GM18909 (cell line): ENCODE results near the gene LRRD1.
"Not testable (repeated sequence)": the region's sequence is repeated elsewhere in the genome, so short reads cannot be mapped to it uniquely, and the experiment has no call there.

Experiments
- ATAC-seq: cut with Tn5 transposase; IDR thresholded peaks from one replicate; pipeline ENCODE4 v1.9.1; 2021; ENCODE audit warnings: mild to moderate bottlenecking; ENCODE audit not compliant: unreplicated experiment, poor library complexity

LRRD1 gene

GRCh38 chr7:92178928-92179924 is at the start of gene LRRD1:
TSS of gene LRRD1 (minus strand) at chr7:92179142. CDS start at chr7:92165202, 13,940 bp downstream.
- peak; percentile 100 for ATAC-seq

- ATAC-seq: no peak
These were observed 49.8 kb upstream of the LRRD1 start for GRCh38 chr7:92228742-92229141.

GRCh38 chr7:92228100-92228499 is 49.2 kb upstream of the LRRD1 start:
- ATAC-seq: no peak

DNA sequence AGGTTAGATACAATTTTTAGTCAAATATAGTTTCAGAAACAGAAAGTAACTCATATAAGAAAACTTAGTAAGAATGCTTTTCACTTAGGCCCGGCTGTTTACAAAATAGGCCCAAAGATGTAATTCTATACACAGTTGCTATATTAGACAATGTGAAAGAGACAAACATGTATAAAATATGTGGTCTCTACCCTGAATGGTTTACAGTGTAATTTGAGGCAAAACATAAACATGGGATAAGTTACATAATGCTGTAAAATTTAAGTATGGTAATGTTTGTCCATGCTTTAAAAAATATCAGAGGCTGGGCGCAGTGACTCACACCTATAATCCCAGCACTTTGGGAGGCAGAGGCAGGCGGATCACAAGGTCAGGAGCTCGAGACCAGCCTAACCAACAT is 48.0 kb upstream of the LRRD1 start:
- no peak for ATAC-seq

- no peak for ATAC-seq
These were observed 42.8 kb upstream of the LRRD1 start for GRCh38 chr7:92221766-92222165.

GRCh38 chr7:92206672-92207071 is 27.7 kb upstream of the LRRD1 start:
- ATAC-seq: no peak

GRCh38 chr7:92205987-92206386 is 27.0 kb upstream of the LRRD1 start:
- ATAC-seq: no peak

GRCh38 chr7:92200791-92201190 is 21.8 kb upstream of the LRRD1 start:
- no peak for ATAC-seq

GRCh38 chr7:92192326-92192725 is 13.4 kb upstream of the LRRD1 start:
- ATAC-seq: no peak

- not testable (repeated sequence) for ATAC-seq
These were observed 10.3 kb upstream of the LRRD1 start for GRCh38 chr7:92189246-92189645.

- not testable (repeated sequence) for ATAC-seq
These were observed 5.4 kb upstream of the LRRD1 start for GRCh38 chr7:92184294-92184693.

GRCh38 chr7:92177362-92177761 is 1.6 kb downstream of the LRRD1 start:
- no peak for ATAC-seq

- not testable (repeated sequence) for ATAC-seq
These were observed 9.4 kb downstream of the LRRD1 start for GRCh38 chr7:92169529-92169928.

GRCh38 chr7:92161271-92161670 is 17.7 kb downstream of the LRRD1 start:
- no peak for ATAC-seq

DNA sequence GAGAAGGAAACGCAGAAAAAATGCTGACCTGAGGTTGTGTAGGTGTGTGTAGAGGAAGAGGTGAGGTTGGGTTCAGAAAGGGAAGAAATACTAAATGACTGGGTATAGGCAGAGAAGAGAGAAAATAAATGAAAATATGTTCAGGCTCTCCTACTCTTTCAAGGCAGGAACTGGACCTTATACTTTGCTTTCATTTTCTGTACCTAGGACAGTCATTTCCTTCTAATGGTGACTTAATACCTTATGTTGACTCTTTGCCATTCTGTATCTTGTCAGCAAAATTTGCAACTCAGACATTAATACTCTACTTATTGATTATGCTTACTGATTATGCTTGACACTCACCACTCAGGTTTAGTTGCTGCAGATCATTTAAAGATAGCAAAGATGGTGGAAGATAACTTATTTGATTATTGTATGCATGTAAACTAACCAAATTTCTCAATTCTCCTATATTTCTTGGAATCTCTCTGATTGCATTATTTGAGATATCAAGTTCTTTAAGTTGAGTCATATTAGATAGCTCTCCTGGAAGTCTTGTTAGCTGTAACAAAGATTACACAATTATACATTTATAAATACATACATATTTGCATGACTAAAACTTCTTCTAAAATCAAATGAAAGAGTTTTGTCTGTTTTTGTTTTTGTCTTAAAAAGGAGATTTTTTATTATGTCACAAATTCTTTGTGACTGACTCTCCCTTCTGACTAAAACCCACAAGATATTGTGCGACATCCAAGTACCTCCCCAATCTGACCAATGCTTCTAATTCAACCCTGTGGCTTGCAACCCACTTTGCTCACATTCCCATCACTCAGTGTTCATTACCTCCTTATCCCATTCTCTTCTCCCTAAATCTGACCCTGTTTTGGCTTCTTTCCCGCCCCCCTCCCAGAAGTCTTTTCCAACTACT is 20.0 kb downstream of the LRRD1 start:
- ATAC-seq: no peak

DNA sequence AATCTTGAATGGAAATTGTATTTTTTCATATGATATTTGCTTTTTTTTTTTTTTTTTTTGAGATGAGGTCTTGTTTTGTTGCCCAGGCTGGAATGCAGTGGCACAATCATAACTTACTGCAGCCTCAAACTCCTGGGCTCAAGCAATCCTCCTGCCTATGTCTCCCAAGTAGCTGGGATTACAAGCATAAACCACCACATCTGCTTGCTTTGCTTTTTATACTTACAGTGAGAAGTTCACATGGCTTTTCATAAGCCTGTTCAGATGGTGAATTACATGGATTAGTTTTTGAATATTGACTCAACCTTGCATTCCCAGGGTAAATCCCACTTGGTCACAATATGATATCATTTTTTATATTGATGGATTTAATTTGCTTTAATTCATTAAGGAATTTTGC is 22.0 kb downstream of the LRRD1 start:
- no peak for ATAC-seq

DNA sequence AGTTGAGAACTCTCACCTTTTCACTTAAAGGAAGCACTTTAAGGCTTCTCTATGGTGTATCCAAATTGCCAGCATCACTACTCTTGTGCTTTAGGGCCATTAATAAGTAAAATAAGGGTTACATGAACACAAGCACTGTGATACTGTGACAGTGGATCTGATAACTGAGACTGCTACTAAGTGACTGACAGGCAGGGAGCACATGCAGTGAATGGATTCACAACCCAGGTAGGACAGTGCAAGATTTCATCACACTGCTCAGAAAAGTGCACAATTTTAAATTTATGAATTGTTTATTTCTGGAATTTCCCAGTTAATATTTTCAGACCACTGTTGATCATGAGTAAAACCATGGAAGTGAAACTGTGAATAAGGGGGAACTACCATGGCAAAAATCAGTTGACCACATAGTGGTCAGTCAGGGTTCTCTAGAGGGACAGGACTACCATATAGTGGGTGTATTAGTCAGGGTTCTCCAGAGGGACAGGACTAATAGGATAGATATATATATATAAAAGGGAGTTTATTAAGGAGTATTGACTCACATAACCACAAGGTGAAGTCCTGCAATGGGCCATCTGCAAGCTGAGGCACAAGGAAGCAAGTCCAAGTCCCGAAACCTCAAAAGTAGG is 23.7 kb downstream of the LRRD1 start:
- ATAC-seq: no peak

DNA sequence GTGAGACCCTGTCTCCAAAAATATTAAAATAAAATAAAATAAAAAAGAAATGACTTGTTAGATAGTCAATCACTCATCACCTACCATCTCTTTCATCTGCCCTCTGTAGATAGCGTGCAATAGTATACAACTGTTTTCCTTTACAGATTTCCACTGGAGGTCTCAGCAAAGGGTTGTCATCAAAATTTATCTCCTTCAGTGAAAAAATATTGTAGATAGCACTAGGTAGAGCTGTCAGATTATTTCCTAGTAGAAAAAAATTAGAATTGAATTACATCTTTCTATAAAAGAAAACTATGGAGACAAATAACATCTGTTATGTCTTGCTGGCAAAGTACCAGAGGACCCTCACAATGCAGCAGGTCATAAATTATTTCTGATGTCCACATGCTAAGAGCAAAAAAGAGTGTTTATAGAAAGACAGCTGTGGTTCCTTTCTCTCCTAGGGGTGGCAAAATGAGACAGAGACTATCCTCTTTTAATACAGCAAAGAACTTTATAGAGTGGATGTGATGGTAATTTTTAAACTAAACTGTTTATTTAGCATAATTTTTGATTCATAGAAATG is 28.4 kb downstream of the LRRD1 start:
- ATAC-seq: no peak

GRCh38 chr7:92149736-92150239 is 29.2 kb downstream of the LRRD1 start:
- ATAC-seq: no peak
